ENCODE measurements around the gene UMPS. TPM values are rescaled to one million over a fixed set of nuclear protein-coding genes. Genes with fewer than 3 reads are reported as not detected.

Gene UMPS
- total and polyA plus RNA-seq, 2 of the 4 experiments (the other 2 are of a cell fraction): 18.7 to 26.7 TPM

Small RNAs within 50 kb of the gene (microRNA-seq; reads per million reads assigned to microRNA genes)
- 0 to 0.37 reads per million in 2 experiments for gene MIR544B (ENCODE audit: insufficient read depth in 1 of 2, insufficient read length in 1 of 2, unreplicated experiment in 1 of 2)

Small RNAs within 50 kb of the gene (small RNA-seq; reads per million reads assigned to genes)
- gene MIR544B: 0 reads per million in 5 experiments

Other genes with a start within 250 kb of the UMPS start
- 71.7 and 85.0 TPM in 2 replicates for gene ITGB5, start 156.9 kb downstream of the UMPS start, total RNA-seq (2012; rRNA removed)
- gene ITGB5, start 156.9 kb downstream of the UMPS start, polyA plus RNA-seq (2012; rRNA removed): 101 and 102 TPM in 2 replicates
- gene MUC13, start 204.3 kb downstream of the UMPS start, total RNA-seq (2012; rRNA removed): not detected in 2 replicates
- not detected in 2 replicates for gene MUC13, start 204.3 kb downstream of the UMPS start, polyA plus RNA-seq (2012; rRNA removed)